ENCODE measurements around the gene PNPLA6. TPM values are rescaled to one million over a fixed set of nuclear protein-coding genes. Genes with fewer than 3 reads are reported as not detected.
A peak's percentile ranks its signal among the peaks of the same experiment; 100 is the strongest.

Gene PNPLA6
- total and polyA plus RNA-seq, 9 of the 15 experiments (the other 6 are each of a cell fraction or from before 2014, with no cell fraction given), result 0.07 to 30.2 (median 8.3) TPM

DNA sequence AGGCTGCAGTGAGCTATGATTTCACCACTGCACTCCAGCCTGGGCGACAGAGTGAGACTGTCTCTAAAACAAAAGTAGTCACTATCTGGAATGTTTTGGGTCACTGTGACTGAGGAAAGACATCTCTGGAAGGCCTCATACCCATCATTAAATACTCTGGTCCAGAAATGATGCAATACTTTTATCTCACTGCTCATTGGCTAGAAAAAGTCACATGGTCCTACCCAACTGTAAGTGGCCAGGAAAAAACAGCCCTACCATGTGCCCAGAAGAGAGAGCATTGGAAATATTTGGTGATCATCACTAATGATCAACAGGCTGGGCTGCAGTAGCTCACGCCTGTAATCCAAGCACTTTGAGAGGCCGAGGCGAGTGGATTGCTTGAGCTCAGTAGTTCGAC lies 29.8 kb downstream of the PNPLA6 start (continued):
- no peak for TF ChIP-seq FIP1L1 (IDR thresholded peaks at IDR 0.05; ENCODE audit: low read depth, low read length, poor library complexity, severe bottlenecking)
- peak; percentile 37 for TF ChIP-seq L3MBTL2 (IDR thresholded peaks at IDR 0.05)
- 0 out of 2 replicates have a peak, but pooled peaks have one; percentile 15 for TF ChIP-seq ATF7 (IDR thresholded peaks at IDR 0.05)
- TF ChIP-seq, protein P1, sequence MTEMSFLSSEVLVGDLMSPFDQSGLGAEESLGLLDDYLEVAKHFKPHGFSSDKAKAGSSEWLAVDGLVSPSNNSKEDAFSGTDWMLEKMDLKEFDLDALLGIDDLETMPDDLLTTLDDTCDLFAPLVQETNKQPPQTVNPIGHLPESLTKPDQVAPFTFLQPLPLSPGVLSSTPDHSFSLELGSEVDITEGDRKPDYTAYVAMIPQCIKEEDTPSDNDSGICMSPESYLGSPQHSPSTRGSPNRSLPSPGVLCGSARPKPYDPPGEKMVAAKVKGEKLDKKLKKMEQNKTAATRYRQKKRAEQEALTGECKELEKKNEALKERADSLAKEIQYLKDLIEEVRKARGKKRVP (CRISPR knock-in tag; IDR thresholded peaks at IDR 0.05), result peak; percentile 62; the same call in 1 of the 2 replicates
- TF ChIP-seq GTF2E2 (tag; IDR thresholded peaks at IDR 0.05), result no peak
- TF ChIP-seq, protein P2, sequence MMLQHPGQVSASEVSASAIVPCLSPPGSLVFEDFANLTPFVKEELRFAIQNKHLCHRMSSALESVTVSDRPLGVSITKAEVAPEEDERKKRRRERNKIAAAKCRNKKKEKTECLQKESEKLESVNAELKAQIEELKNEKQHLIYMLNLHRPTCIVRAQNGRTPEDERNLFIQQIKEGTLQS (IDR thresholded peaks at IDR 0.05), result peak; percentile 95
- TF ChIP-seq, protein P2 (CRISPR knock-in tag; conservative IDR thresholded peaks at IDR 0.05), result peak; percentile 39; the same call in 1 of the 2 replicates
- TF ChIP-seq, protein P3, sequence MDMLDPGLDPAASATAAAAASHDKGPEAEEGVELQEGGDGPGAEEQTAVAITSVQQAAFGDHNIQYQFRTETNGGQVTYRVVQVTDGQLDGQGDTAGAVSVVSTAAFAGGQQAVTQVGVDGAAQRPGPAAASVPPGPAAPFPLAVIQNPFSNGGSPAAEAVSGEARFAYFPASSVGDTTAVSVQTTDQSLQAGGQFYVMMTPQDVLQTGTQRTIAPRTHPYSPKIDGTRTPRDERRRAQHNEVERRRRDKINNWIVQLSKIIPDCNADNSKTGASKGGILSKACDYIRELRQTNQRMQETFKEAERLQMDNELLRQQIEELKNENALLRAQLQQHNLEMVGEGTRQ (CRISPR knock-in tag; IDR thresholded peaks at IDR 0.05), result peak; percentile 76
- peak; percentile 76 for TF ChIP-seq RAD51 (IDR thresholded peaks at IDR 0.05; ENCODE audit: borderline replicate concordance, low read depth)
- TF ChIP-seq, protein P4, sequence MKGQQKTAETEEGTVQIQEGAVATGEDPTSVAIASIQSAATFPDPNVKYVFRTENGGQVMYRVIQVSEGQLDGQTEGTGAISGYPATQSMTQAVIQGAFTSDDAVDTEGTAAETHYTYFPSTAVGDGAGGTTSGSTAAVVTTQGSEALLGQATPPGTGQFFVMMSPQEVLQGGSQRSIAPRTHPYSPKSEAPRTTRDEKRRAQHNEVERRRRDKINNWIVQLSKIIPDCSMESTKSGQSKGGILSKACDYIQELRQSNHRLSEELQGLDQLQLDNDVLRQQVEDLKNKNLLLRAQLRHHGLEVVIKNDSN (CRISPR knock-in tag; IDR thresholded peaks at IDR 0.05), result peak; percentile 72
- TF ChIP-seq SIN3B (IDR thresholded peaks at IDR 0.05; ENCODE audit: low read depth), result no peak
- peak; percentile 93 for TF ChIP-seq CEBPB (tag; IDR thresholded peaks at IDR 0.05)
- TF ChIP-seq, protein P5, sequence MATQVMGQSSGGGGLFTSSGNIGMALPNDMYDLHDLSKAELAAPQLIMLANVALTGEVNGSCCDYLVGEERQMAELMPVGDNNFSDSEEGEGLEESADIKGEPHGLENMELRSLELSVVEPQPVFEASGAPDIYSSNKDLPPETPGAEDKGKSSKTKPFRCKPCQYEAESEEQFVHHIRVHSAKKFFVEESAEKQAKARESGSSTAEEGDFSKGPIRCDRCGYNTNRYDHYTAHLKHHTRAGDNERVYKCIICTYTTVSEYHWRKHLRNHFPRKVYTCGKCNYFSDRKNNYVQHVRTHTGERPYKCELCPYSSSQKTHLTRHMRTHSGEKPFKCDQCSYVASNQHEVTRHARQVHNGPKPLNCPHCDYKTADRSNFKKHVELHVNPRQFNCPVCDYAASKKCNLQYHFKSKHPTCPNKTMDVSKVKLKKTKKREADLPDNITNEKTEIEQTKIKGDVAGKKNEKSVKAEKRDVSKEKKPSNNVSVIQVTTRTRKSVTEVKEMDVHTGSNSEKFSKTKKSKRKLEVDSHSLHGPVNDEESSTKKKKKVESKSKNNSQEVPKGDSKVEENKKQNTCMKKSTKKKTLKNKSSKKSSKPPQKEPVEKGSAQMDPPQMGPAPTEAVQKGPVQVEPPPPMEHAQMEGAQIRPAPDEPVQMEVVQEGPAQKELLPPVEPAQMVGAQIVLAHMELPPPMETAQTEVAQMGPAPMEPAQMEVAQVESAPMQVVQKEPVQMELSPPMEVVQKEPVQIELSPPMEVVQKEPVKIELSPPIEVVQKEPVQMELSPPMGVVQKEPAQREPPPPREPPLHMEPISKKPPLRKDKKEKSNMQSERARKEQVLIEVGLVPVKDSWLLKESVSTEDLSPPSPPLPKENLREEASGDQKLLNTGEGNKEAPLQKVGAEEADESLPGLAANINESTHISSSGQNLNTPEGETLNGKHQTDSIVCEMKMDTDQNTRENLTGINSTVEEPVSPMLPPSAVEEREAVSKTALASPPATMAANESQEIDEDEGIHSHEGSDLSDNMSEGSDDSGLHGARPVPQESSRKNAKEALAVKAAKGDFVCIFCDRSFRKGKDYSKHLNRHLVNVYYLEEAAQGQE (IDR thresholded peaks at IDR 0.05; ENCODE audit: borderline replicate concordance), result peak; percentile 22; the same call in 1 of the 2 replicates
- TF ChIP-seq, protein P5 (CRISPR knock-in tag; IDR thresholded peaks at IDR 0.05; ENCODE audit: low read depth), result no peak
